ENCODE results near the gene CAND2.

The CAND2 gene

GRCh38 chr3:12796171-12797123 is at the start of gene CAND2:
Gene CAND2, plus strand, starts transcription at chr3:12796680. Its CDS starts 41 bp downstream, at chr3:12796721.
- peak; percentile 18 to 24 for DNase-seq

GRCh38 chr3:12748477-12748876 is 48.0 kb upstream of the CAND2 start:
- DNase-seq: no peak

- no peak for DNase-seq
These were observed 46.3 kb upstream of the CAND2 start for GRCh38 chr3:12750223-12750622.

- no peak for DNase-seq
These were observed 45.8 kb upstream of the CAND2 start for GRCh38 chr3:12750658-12751071.

- DNase-seq: no peak
These were observed 44.9 kb upstream of the CAND2 start for GRCh38 chr3:12751571-12751970.

GRCh38 chr3:12752102-12752501 is 44.4 kb upstream of the CAND2 start:
- no peak for DNase-seq

- DNase-seq: no peak
These were observed 43.7 kb upstream of the CAND2 start for GRCh38 chr3:12752809-12753208.

- DNase-seq: no peak
These were observed 43.0 kb upstream of the CAND2 start for GRCh38 chr3:12753275-12754028.

GRCh38 chr3:12754313-12754712 is 42.2 kb upstream of the CAND2 start:
- DNase-seq: no peak

- no peak for DNase-seq
These were observed 40.7 kb upstream of the CAND2 start for GRCh38 chr3:12755754-12756153.

GRCh38 chr3:12756175-12756574 is 40.3 kb upstream of the CAND2 start:
- no peak for DNase-seq

- DNase-seq: no peak
These were observed 39.8 kb upstream of the CAND2 start for GRCh38 chr3:12756635-12757034.

GRCh38 chr3:12758025-12758781 is 38.3 kb upstream of the CAND2 start:
- no peak for DNase-seq

- no peak for DNase-seq
These were observed 37.3 kb upstream of the CAND2 start, which contains the start of gene TMEM40 for GRCh38 chr3:12759097-12759679. Gene TMEM40, minus strand, starts transcription at chr3:12759259. Its CDS starts 9,427 bp downstream, at chr3:12749832.

- no peak for DNase-seq
These were observed 36.6 kb upstream of the CAND2 start for GRCh38 chr3:12759693-12760565.

GRCh38 chr3:12764171-12764776 is 32.2 kb upstream of the CAND2 start:
- no peak for DNase-seq

GRCh38 chr3:12766541-12766940 is 29.9 kb upstream of the CAND2 start:
- DNase-seq: no peak

GRCh38 chr3:12768579-12769527 is 27.6 kb upstream of the CAND2 start:
- no peak for DNase-seq

- DNase-seq: no peak
These were observed 26.7 kb upstream of the CAND2 start for GRCh38 chr3:12769761-12770160.

- DNase-seq: no peak
These were observed 25.2 kb upstream of the CAND2 start for GRCh38 chr3:12771236-12771635.
